Stimulated activated CD4-positive, alpha-beta T cell treated with anti-CD3 and anti-CD28 coated beads, Interleukin-4, amount 100 ng/mL, for 24 hours (primary cell): ENCODE data around the gene FRMPD4.

ENCODE experiments used
- DNase-seq: peaks from one replicate; pipeline ENCODE4 v3.0.0-alpha.2; 2020

Gene FRMPD4

DNA sequence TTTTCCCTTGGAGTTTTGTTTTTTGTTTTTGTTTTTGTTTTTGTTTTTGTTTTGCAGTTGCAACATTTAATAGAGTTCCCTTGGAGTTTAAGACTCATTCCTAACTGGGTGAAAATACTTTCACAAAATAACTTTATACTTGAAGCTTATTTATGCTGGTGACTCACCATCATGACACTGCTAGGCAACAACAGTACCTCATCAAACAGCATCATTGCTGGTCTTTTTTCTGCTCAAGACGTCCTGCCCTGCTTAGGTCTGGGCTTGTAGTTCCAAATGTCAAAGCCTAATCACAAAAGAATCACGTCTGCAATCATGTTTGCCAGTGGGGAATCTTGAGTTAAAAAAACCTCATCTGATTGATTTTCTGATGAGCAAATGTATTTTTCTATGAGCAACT lies 547.3 kb downstream of the FRMPD4 start:
- no peak for DNase-seq

DNA sequence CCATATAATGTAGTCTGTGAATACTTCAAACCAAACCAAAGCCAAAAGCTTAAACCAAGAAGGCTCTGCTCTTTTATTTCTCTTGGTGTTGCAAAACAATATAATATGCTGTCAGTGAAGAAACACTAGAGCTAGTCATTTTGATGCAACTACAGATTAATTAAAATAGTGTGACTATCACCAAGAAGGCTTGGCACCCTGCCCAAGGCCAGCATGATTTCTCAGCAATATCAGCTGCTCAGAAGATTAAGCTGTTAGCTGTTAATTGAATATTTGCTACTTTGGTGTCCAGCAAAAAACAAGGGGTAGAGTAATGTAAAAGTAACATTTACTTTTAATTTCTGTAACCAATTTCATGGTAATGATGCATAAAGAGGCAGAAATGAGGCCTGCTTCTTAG lies 548.1 kb downstream of the FRMPD4 start:
- no peak for DNase-seq

DNA sequence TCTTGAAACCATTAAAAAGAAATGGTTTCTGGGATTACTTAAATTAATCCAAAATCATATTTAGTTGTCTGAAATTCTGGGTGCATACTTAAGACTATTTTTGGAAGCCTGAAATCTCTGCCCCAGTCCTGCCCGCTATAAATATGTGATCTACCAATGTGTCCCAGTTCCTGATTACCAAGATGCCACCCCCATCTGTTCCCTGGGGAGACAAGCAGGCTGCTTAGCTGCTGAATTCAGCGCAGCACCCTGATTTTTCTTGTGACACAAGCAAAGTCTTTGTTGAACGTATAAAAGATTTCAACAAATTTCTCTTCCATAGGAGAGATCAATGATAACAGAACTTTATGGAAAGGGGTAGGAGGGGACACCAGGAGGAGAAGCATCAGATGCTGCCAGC lies 552.4 kb downstream of the FRMPD4 start:
- no peak for DNase-seq

DNA sequence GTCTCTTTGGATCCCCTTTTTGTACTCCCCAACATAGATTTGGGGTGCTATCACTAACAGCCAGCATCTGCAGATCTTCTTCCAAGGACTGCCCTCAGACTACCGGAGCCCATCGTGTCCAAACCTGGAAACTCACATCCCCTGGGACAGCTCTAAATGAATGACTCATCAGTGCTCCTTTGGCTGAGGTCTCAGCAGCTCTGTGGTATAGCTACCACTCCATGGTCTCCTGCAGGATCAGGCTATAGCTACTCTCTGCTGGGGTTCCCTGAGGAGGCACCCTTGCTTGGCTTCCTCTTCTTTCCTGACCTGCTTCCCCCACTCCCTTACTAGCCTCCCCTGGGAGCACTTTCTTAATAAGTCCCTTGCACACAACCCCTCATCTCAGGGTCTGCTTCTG lies 555.5 kb downstream of the FRMPD4 start:
- no peak for DNase-seq

DNA sequence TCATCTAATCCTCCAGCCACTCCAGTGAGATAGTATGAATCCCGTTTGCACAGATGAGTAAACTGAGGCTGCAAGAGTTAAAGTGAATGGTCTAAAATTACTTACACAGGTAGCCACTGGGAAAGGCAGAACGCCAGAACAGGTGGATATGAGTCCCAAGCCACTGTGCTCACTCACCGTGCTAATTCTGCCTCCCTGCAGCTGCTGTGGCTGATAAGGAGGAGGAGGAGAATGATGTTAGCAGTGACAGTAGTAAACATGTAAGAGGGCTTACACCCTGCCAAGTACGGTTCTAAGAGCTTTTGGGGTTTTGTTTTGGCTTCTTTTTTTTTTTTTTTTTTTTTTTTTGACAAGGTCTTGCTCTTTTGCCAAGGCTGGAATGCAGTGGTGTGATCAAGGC lies 562.5 kb downstream of the FRMPD4 start:
- DNase-seq: no peak

DNA sequence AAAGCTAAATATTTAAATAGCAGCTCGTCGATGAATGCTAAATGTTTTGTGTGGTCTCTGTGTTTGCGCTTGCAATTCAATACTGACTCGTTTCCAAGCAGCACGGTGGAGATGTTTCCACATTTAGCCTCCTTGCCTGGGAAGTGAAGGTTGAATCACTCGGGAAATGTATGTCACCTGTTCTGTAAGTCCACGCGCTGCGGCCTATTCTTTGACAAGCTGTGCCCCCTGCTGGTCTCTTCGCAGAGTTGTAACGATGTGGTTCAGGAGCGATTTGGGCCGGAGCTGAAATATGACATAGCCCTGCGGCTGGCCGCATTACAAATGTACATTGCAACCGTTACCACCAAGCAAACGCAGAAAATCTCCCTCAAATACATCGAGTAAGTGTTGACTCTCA lies 563.4 kb downstream of the FRMPD4 start:
- DNase-seq: peak; percentile 7

DNA sequence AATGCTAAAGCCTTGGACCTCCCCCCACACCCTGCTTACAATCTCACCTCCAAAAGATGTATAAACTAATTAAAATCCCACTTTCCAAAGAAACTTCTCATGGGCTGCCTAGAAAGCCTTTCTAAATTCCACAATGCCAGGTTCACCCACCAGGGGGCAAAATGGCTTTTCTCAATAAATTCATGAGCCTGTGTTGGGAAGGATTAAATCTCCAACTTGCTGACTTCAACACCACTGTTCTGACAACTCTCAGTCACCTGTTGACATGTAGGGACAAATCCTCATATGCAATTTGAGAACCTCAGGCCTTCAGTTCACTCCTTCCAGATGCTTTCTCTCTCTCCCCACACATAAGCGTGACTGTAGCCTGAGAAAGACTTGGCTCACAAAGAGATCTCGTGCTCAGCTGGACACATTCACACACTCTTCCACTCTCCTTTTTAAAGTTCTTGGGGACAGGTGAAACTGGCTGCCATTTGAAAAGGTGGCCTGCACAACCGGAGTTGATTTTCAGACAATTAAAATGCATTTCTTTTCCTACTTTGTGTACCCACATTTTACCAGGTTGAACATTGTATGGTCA lies 564.3 kb downstream of the FRMPD4 start:
- no peak for DNase-seq

DNA sequence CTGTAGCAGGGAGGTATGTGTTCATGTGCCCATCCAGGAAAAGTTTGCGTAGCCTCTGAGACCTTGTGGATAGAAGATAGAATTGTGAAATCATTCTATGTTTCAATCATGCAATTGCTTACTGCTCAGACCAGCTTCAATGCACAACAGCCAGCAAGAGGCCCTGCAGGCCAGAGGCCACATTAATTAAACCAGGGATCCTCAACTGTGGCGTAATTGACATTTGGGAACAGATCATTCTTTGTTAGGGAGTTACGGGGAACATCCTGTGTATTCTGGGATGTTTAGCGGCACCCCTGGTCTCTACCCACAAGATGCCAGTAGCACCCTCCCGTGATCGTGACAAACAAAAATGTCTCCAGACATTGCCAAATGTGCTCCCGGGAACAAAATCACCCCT lies 566.4 kb downstream of the FRMPD4 start:
- DNase-seq: no peak

DNA sequence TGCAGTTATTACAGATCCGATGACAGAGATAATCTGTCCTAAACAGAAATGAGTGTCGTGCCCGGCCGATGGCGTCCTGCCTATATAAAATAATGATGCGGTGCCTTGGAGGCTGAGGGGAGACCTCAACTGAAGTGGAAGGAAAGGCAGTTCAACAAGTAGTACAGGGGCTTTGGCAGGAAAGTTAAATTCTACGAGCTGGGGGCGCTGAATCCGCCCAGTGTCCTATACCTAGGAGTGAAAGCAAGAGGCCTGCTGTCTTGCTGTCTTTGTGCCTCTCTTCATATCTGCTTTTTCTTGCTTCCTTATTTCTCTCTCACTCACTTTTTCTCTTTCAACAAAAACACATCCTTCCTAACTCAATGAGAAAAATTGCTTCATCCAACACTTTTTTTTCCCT lies 570.8 kb downstream of the FRMPD4 start:
- DNase-seq: no peak

DNA sequence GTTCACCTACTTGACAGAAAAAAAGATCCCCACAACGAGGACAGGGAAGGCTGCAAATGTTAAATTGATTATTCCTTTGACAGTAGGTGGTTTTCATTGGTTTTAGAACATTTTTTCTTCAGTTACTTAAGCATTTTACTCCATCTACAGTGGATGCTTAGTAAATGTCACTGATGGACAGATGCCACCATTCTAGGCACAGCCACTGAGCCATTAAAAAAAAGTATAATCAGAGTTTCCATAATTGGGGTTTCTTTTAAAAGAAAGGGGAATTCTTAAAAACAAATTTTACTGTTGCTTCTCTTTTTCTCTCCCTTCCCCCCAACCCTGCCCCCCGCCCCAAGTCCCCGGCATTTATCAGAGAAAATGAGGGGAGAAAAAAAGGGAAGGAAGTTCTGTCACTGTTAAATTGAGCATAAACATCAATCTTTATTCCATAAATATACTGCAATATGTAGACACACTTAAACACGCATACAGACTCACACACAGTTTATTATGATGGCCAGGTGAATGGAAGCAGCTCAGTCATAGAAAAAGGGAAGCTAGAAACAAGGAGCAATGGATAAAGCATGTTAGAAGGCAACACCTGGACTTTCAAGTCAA lies 573.3 kb downstream of the FRMPD4 start:
- no peak for DNase-seq

DNA sequence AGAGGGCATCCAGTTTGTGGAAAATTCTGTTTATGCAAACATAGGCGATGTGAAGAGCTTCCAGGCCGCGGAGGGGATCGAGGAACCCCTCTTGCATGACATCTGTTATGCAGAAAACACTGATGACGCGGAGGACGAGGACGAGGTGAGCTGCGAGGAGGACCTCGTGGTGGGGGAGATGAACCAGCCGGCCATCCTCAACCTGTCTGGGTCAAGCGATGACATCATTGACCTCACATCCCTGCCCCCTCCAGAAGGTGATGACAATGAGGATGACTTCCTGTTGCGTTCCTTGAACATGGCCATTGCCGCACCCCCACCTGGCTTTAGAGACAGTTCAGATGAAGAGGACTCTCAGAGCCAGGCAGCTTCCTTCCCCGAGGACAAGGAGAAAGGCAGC lies 578.3 kb downstream of the FRMPD4 start:
- no peak for DNase-seq

DNA sequence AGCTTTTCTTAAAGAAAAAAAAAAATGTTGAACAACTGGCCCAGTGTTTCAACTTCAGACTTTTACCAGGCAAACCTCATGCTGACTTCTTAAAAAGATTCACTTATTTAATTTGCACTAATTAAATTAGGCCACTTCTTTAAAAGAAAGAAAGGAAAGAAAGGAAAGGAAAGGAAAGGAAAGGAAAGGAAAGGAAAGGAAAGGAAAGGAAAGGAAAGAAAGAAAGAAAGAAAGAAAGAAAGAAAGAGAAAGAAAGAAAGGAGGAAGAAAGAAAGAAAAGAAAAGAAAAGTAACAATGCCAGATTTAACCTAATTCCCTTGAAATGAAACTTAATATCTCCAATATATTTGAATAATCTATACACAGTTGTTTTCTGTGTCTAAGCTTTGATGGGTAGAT lies 581.6 kb downstream of the FRMPD4 start:
- no peak for DNase-seq

DNA sequence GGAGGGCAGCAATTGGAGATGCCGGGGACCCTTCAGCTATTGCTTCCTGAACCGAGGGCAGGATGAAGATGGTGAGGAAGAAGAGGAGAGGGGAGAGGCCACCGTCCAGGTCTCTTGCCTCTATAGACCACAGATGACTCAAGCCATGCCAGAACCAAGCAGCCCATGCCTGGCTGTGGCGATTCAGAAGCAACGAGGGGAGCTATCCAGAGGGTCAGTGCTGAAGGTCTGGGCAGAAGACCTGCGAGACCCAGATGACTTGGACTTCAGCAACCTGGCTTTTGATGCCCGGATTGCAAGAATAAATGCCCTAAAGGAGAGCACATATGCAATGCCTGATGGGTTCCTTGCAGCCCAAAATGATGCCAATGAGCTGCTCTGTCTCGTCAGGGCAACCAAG lies 582.8 kb downstream of the FRMPD4 start:
- DNase-seq: no peak

DNA sequence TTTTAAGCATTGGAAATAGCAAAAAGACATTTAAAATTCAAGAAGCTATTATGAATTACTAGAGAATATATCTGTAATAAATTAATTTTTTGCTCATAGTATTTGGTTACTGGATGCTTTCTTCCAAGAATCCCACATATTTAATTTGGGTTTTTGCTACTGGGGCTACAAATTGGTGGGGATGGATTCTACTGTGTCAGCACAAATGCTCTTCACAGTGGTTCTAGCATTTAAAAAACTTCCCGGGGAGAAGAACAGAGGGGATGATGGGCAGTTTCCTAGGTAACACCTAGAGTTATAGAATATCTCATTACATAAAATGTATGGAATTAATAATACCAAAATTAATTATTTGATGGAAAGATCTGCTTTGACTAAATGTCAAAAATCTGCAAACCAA lies 584.0 kb downstream of the FRMPD4 start:
- no peak for DNase-seq

DNA sequence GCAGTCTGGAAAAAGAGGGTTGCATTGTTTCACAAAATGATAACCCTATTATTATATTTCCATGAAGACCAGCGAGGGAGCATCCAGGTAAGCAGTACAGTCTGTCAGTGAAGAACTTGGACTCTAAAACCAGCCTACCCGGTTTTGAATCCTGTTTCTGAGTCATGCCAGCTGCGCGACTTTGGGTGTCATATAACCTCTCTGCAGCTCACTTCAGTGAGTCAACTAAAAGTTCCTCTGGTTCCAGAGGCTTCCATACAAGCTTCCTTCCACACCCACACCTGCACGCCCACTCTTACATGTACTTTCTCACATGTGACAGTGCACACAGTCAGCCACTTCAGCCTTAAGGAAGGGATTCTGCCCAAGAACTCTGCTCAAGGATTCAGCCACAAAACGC lies 603.1 kb downstream of the FRMPD4 start:
- DNase-seq: no peak

DNA sequence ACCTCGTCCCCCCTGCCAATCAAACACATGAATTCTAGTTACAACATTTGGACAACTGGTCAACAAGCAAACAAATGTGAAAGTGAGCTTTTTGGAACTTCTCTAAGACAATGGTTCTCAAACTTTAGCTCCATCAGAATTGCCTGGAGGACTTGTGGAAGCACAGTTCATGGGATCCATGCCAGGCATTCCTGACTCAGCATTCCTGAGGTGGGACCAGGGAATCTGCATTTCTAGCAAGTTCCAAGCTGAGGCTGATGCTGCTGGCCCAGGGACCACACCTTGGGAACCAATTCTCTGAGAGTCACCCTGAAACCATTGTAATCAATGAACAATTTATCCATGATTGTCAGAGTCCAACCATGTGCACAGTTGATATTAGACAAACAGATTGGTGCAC lies 609.2 kb downstream of the FRMPD4 start:
- DNase-seq: no peak

DNA sequence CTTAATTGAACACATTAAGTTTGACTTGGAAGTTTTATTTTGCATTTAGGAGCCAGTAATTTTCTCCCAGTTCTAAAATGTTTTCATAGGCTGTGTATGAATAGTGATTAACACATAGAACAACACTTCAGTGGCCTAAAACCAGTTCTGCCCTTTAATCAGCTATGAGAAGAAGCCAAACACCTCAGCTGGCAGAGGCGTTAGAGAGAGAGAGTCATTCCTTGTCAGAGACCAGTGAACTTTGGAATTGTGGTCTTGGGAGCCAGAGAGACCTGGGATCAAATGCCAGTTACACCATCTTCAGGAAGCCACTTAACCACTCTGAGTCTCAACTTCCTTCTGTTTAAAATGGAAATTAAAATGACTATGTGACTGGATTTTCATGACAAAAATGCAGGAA lies 613.6 kb downstream of the FRMPD4 start:
- no peak for DNase-seq

DNA sequence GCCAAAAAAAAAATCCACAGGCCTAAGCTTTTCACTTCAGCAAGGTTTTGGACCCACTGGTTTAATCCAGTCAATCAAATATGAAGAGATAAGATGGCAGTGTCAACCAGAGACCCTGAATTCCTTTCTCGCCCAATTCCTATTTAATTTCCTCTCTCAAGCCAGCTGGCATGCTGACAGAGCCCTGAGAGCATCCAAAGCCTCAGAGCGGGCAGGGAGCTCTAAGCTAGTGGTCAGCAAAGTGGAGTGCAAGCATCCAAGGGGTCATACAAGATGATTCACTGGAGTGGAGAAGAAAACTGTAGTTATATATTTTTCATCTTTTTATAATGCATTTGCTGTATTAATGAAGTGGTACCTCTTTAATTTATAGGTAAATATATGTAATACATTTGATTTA lies 615.1 kb downstream of the FRMPD4 start:
- DNase-seq: no peak

DNA sequence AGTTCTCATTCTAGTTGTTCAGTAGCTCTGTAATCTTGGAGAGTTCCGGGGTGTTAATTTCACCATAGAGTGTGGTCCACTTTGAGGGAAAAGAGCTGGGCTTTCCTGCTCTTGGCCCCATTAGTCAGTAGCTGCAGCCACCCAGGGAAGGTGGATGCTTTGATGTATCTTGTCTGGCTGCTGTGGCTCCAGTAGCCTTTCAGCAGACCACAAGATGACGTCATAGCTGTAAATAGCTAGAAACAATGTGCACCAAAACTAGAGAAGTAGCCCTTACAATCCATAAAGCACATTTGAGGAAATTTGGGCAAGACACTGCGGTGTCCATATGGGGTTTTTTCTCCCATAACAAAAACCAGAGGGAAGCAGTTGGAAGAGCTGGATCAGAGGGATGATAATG lies 620.0 kb downstream of the FRMPD4 start:
- DNase-seq: no peak

DNA sequence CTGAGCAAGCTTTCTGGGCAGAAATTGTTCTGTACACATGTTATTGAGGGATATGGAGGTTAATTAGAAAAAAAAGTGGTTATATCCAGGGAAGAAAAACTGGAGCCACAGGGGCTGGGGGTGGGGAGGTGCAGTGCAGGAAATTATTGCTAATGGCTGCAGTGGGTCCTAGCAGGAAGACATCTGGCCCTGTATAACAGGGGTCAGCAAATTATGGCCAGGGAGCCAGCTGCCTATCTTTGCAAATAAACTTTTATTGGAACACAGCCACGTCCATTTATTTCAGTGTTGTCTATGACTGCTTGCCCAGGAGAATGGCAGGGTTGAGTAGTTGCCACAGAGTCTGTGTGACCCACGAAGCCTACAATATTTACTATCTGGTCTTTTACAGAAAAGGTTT lies 629.6 kb downstream of the FRMPD4 start:
- DNase-seq: no peak

DNA sequence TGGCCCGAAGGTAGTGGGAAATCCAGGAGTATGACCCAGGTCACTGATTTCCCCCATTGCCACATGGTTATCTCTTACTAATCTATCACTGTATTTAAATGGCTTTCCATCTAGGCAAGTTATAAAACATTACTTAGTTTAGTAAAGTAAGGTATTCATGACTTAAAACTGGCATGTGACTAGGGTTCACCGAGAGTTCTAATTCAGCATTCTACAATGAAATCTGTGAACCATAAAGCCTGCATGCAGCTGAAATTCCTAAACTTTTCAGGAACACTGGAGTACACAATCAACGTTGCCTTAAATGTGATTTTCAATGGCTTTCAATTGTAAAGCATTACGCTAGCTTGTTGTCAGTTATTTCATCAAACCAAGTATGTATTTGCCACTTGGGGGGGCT lies 630.2 kb downstream of the FRMPD4 start:
- DNase-seq: no peak

DNA sequence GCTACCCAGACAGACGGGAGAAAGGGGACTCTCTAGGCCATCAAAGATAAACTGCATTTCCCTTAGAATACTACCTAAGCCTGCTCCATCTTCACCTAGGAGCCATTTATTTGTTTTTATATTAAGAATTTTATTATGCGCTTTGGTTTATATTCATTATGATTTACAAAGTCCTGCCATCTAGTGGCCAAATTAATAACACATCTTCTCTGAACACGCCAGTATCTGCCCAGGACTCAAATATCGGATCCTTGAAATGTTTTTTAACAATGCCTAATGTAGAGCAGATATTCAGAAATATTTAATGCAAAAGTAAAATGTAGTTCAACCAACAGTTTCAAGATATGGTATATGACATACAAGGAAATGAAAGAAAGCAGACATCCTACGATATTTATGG lies 632.2 kb downstream of the FRMPD4 start:
- DNase-seq: no peak

DNA sequence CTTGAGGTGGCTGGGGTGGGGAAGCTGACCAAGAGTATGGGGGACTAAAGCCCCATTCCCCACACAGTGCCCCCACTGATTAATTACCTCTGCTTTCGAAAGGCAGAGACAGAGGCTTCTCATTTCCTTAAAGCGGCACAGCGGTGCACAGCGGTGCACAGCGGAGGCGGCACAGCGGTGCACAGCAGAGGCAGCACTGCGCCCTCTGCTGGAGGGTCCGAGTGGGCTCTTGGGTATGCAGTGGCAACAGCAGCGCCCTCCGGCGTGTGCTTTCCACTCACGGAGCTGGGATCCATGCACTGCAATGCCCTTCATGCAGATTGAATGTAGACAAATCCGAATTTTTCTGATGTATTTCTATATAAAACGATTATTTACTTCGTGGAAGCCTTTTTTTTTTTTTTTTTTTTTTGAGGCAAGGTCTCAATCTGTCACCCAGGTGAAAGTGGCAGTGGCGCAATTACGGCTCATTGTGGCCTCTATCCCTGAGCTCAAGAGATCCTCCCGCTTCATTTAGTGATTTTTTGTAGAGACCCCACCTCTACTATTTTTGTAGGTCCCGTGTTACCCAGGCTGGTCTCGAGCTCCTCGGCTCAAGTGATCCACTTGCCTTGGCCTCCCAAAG lies 633.3 kb downstream of the FRMPD4 start:
- DNase-seq: peak; percentile 67
